ENCODE results near the gene TCIRG1.

The TCIRG1 gene

GRCh38 chr11:68030318-68031143, 8.3 kb upstream of the TCIRG1 start, which contains the start of gene NDUFS8:
TSS of gene NDUFS8 (plus strand) at chr11:68030681. CDS start at chr11:68032152, 1,471 bp downstream.
- Histone ChIP-seq H3K36me3 (ENCODE audit: control insufficient read depth in 1 of 2, insufficient read depth in 2 of 2, low read depth in 1 of 2, low read length in 2 of 2) (peaks cover 36 to 38% of the 10 kb centered on the region in 2 experiments), H3K9ac (ENCODE audit: low read length) (peak within 1 kb of the TSS; percentile 92), H3K4me3 (ENCODE audit: insufficient read depth in 1 of 2, low read depth in 1 of 2, low read length in 2 of 2) (peak within 1 kb of the TSS; percentile 86 to 92), H2AFZ (ENCODE audit: low read depth, low read length) (peak within 1 kb of the TSS; percentile 75), H4K91ac (ENCODE audit: low read length) (peak within 1 kb of the TSS; percentile 95), H2BK12ac (ENCODE audit: low read length in 2 of 2) (peak within 1 kb of the TSS in 1 of 2 experiments; percentile 42), H2BK5ac (ENCODE audit: low read depth, low read length, poor library complexity, severe bottlenecking) (peak within 1 kb of the TSS; percentile 71), H2BK15ac (ENCODE audit: low read depth, poor library complexity, severe bottlenecking) (peak within 1 kb of the TSS; percentile 78), H3K14ac (ENCODE audit: low read length in 2 of 2) (peak within 1 kb of the TSS in 1 of 2 experiments; percentile 91), H3K27me3 (ENCODE audit: control insufficient read depth in 1 of 2, insufficient read depth in 1 of 2, low read length in 2 of 2) (no peaks in the 10 kb centered on the region), H4K8ac (ENCODE audit: low read length) (peak within 1 kb of the TSS; percentile 97), H3K18ac (ENCODE audit: low read depth in 1 of 2, low read length in 2 of 2) (peak within 1 kb of the TSS; percentile 87 to 93), H3K79me1 (replicated peaks; ENCODE audit: low read length, poor library complexity, severe bottlenecking) (peaks cover 22% of the 10 kb centered on the region), H2AK5ac (ENCODE audit: low read length, severe bottlenecking) (peak within 1 kb of the TSS; percentile 24), H3K9me3 (ENCODE audit: control insufficient read depth, low read length) (no peaks in the 10 kb centered on the region), H3K4ac (ENCODE audit: low read depth in 1 of 2, low read length in 2 of 2) (peak within 1 kb of the TSS; percentile 36 to 93), H3K27ac (ENCODE audit: low read length, poor library complexity, severe bottlenecking) (peak within 1 kb of the TSS; percentile 35), H3K4me1 (ENCODE audit: control insufficient read depth, insufficient read depth, low read depth, low read length) (peaks cover 52% of the 10 kb centered on the region), H3K4me2 (ENCODE audit: low read length, poor library complexity, severe bottlenecking) (peak within 1 kb of the TSS; percentile 62), H2BK120ac (ENCODE audit: low read depth, low read length) (no peak within 1 kb of the TSS), H3K23ac (ENCODE audit: low read length in 2 of 2) (peak within 1 kb of the TSS in 1 of 2 experiments; percentile 91)
- DNase-seq = peak; percentile 99
- 3% methylated on average over 51 of the region's 56 CpGs for WGBS

- Histone ChIP-seq H3K4ac (ENCODE audit: low read depth in 1 of 2, low read length in 2 of 2) (peak overlapping the region; percentile 36 to 93), H3K36me3 (ENCODE audit: control insufficient read depth in 1 of 2, insufficient read depth in 2 of 2, low read depth in 1 of 2, low read length in 2 of 2) (peaks cover 34 to 40% of the 10 kb centered on the region in 2 experiments), H3K14ac (ENCODE audit: low read length in 2 of 2) (peak overlapping the region in 1 of 2 experiments; percentile 56), H3K9me3 (ENCODE audit: control insufficient read depth, low read length) (no peaks in the 10 kb centered on the region), H2BK5ac (ENCODE audit: low read depth, low read length, poor library complexity, severe bottlenecking) (peak overlapping the region; percentile 71), H3K9ac (ENCODE audit: low read length) (peak overlapping the region; percentile 92), H3K23ac (ENCODE audit: low read length in 2 of 2) (peak overlapping the region in 1 of 2 experiments; percentile 91), H3K4me3 (ENCODE audit: insufficient read depth in 1 of 2, low read depth in 1 of 2, low read length in 2 of 2) (peak overlapping the region; percentile 86 to 92), H2AFZ (ENCODE audit: low read depth, low read length) (peak overlapping the region; percentile 75), H2BK15ac (ENCODE audit: low read depth, poor library complexity, severe bottlenecking) (peak overlapping the region; percentile 4), H3K27ac (ENCODE audit: low read length, poor library complexity, severe bottlenecking) (peak overlapping the region; percentile 7), H2BK120ac (ENCODE audit: low read depth, low read length) (no peak overlapping the region), H3K79me1 (replicated peaks; ENCODE audit: low read length, poor library complexity, severe bottlenecking) (peaks cover 24% of the 10 kb centered on the region), H3K4me2 (ENCODE audit: low read length, poor library complexity, severe bottlenecking) (peak overlapping the region; percentile 46), H4K91ac (ENCODE audit: low read length) (no peak overlapping the region), H4K8ac (ENCODE audit: low read length) (peak overlapping the region; percentile 97), H2AK5ac (ENCODE audit: low read length, severe bottlenecking) (peak overlapping the region; percentile 5), H3K27me3 (ENCODE audit: control insufficient read depth in 1 of 2, insufficient read depth in 1 of 2, low read length in 2 of 2) (no peaks in the 10 kb centered on the region), H3K18ac (ENCODE audit: low read depth in 1 of 2, low read length in 2 of 2) (peak overlapping the region in 1 of 2 experiments; percentile 43), H2BK12ac (ENCODE audit: low read length in 2 of 2) (no peak overlapping the region), H3K4me1 (ENCODE audit: control insufficient read depth, insufficient read depth, low read depth, low read length) (peaks cover 49% of the 10 kb centered on the region)
- peak; percentile 26 for DNase-seq
- WGBS = 39% methylated on average over 10 of the region's 10 CpGs
These were observed 7.7 kb upstream of the TCIRG1 start for GRCh38 chr11:68031144-68031464.

- Histone ChIP-seq H2AK5ac (ENCODE audit: low read length, severe bottlenecking) (no peak overlapping the region), H3K9ac (ENCODE audit: low read length) (peak overlapping the region; percentile 92), H3K9me3 (ENCODE audit: control insufficient read depth, low read length) (no peaks in the 10 kb centered on the region), H3K4me3 (ENCODE audit: insufficient read depth in 1 of 2, low read depth in 1 of 2, low read length in 2 of 2) (peak overlapping the region in 1 of 2 experiments; percentile 86), H3K4ac (ENCODE audit: low read depth in 1 of 2, low read length in 2 of 2) (peak overlapping the region in 1 of 2 experiments; percentile 37), H3K27me3 (ENCODE audit: control insufficient read depth in 1 of 2, insufficient read depth in 1 of 2, low read length in 2 of 2) (no peaks in the 10 kb centered on the region), H3K18ac (ENCODE audit: low read depth in 1 of 2, low read length in 2 of 2) (no peak overlapping the region), H2BK120ac (ENCODE audit: low read depth, low read length) (no peak overlapping the region), H3K36me3 (ENCODE audit: control insufficient read depth in 1 of 2, insufficient read depth in 2 of 2, low read depth in 1 of 2, low read length in 2 of 2) (peaks cover 38 to 44% of the 10 kb centered on the region in 2 experiments), H3K23ac (ENCODE audit: low read length in 2 of 2) (no peak overlapping the region), H3K14ac (ENCODE audit: low read length in 2 of 2) (no peak overlapping the region), H3K4me2 (ENCODE audit: low read length, poor library complexity, severe bottlenecking) (no peak overlapping the region), H3K4me1 (ENCODE audit: control insufficient read depth, insufficient read depth, low read depth, low read length) (peaks cover 42% of the 10 kb centered on the region), H2BK12ac (ENCODE audit: low read length in 2 of 2) (no peak overlapping the region), H2BK5ac (ENCODE audit: low read depth, low read length, poor library complexity, severe bottlenecking) (no peak overlapping the region), H4K91ac (ENCODE audit: low read length) (no peak overlapping the region), H2BK15ac (ENCODE audit: low read depth, poor library complexity, severe bottlenecking) (no peak overlapping the region), H3K27ac (ENCODE audit: low read length, poor library complexity, severe bottlenecking) (no peak overlapping the region), H2AFZ (ENCODE audit: low read depth, low read length) (no peak overlapping the region), H3K79me1 (replicated peaks; ENCODE audit: low read length, poor library complexity, severe bottlenecking) (peaks cover 33% of the 10 kb centered on the region), H4K8ac (ENCODE audit: low read length) (no peak overlapping the region)
- WGBS = 91% methylated on average over 7 of the region's 9 CpGs
- no peak for DNase-seq
These were observed 6.8 kb upstream of the TCIRG1 start for GRCh38 chr11:68032003-68032402.

- peak overlapping the region in 1 of 2 experiments; percentile 36 for H3K4me3 ChIP-seq (ENCODE audit: insufficient read depth in 1 of 2, low read depth in 1 of 2, low read length in 2 of 2)
- no peak overlapping the region for H3K4me2 ChIP-seq (ENCODE audit: low read length, poor library complexity, severe bottlenecking)
- H3K9ac ChIP-seq (ENCODE audit: low read length) = peak overlapping the region; percentile 61
- H3K18ac ChIP-seq (ENCODE audit: low read depth in 1 of 2, low read length in 2 of 2) = no peak overlapping the region
- no peak overlapping the region for H2BK5ac ChIP-seq (ENCODE audit: low read depth, low read length, poor library complexity, severe bottlenecking)
- no peaks in the 10 kb centered on the region for H3K27me3 ChIP-seq (ENCODE audit: control insufficient read depth in 1 of 2, insufficient read depth in 1 of 2, low read length in 2 of 2)
- peak overlapping the region in 1 of 2 experiments; percentile 47 for H3K23ac ChIP-seq (ENCODE audit: low read length in 2 of 2)
- WGBS = 96% methylated on average over 29 of the region's 29 CpGs
- peaks cover 33 to 42% of the 10 kb centered on the region in 2 experiments for H3K36me3 ChIP-seq (ENCODE audit: control insufficient read depth in 1 of 2, insufficient read depth in 2 of 2, low read depth in 1 of 2, low read length in 2 of 2)
- H3K79me1 ChIP-seq (replicated peaks; ENCODE audit: low read length, poor library complexity, severe bottlenecking) = peaks cover 31% of the 10 kb centered on the region
- no peak overlapping the region for H2BK12ac ChIP-seq (ENCODE audit: low read length in 2 of 2)
- H4K8ac ChIP-seq (ENCODE audit: low read length) = no peak overlapping the region
- H2BK15ac ChIP-seq (ENCODE audit: low read depth, poor library complexity, severe bottlenecking) = no peak overlapping the region
- no peaks in the 10 kb centered on the region for H3K9me3 ChIP-seq (ENCODE audit: control insufficient read depth, low read length)
- H3K4ac ChIP-seq (ENCODE audit: low read depth in 1 of 2, low read length in 2 of 2) = no peak overlapping the region
- H2AFZ ChIP-seq (ENCODE audit: low read depth, low read length) = no peak overlapping the region
- H4K91ac ChIP-seq (ENCODE audit: low read length) = peak overlapping the region; percentile 58
- no peak overlapping the region for H2BK120ac ChIP-seq (ENCODE audit: low read depth, low read length)
- H3K14ac ChIP-seq (ENCODE audit: low read length in 2 of 2) = no peak overlapping the region
- no peak overlapping the region for H2AK5ac ChIP-seq (ENCODE audit: low read length, severe bottlenecking)
- no peak for DNase-seq
- no peak overlapping the region for H3K27ac ChIP-seq (ENCODE audit: low read length, poor library complexity, severe bottlenecking)
- peaks cover 37% of the 10 kb centered on the region for H3K4me1 ChIP-seq (ENCODE audit: control insufficient read depth, insufficient read depth, low read depth, low read length)
These were observed 5.7 kb upstream of the TCIRG1 start for GRCh38 chr11:68032997-68033707.

Data from mesenchymal stem cell (in vitro differentiated cells and primary cell).